Esophagus squamous epithelium (tissue), 4 donors: ENCODE measurements around the gene ANO6.
"Not testable (repeated sequence)": the region's sequence is repeated elsewhere in the genome, so short reads cannot be mapped to it uniquely, and the experiment has no call there.

ENCODE experiments used
- POLR2A ChIP-seq, 4 donors: fragments of 450-650 bp; IDR thresholded peaks; one replicate each; pipeline ENCODE4 v1.6.1; 2017; ENCODE audit warnings: antibody characterized with exemption in 4 of 4, mild to moderate bottlenecking in 4 of 4, moderate library complexity in 3 of 4
- TF ChIP-seq, protein P1 (sequence below), 6 experiments: fragments of 450-650 bp in 4 of 6; fragments of 200-600 bp in 2 of 6; sonication (generic) in 2 of 6; IDR thresholded peaks; one replicate each; pipeline ENCODE4 v1.5.1; 2016 to 2019; ENCODE audit warnings: antibody characterized with exemption in 6 of 6, mild to moderate bottlenecking in 4 of 6, moderate library complexity in 4 of 6

DNA sequence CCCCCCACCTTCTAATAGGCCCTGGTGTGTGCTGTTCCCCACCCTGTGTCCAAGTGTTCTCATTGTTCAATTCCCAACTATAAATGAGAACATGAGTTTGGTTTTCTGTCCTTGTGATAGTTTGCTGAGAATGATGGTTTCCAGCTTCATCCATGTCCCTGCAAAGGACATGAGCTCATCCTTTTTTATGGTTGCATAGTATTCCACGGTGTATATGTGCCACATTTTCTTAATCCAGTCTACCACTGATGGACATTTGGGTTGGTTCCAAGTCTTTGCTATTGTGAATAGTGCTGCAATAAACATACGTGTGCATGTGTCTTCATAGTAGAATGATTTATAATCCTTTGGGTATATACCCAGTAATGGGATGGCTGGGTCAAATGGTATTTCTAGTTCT, 20.5 kb downstream of the ANO6 start:
- TF ChIP-seq, protein P1, sequence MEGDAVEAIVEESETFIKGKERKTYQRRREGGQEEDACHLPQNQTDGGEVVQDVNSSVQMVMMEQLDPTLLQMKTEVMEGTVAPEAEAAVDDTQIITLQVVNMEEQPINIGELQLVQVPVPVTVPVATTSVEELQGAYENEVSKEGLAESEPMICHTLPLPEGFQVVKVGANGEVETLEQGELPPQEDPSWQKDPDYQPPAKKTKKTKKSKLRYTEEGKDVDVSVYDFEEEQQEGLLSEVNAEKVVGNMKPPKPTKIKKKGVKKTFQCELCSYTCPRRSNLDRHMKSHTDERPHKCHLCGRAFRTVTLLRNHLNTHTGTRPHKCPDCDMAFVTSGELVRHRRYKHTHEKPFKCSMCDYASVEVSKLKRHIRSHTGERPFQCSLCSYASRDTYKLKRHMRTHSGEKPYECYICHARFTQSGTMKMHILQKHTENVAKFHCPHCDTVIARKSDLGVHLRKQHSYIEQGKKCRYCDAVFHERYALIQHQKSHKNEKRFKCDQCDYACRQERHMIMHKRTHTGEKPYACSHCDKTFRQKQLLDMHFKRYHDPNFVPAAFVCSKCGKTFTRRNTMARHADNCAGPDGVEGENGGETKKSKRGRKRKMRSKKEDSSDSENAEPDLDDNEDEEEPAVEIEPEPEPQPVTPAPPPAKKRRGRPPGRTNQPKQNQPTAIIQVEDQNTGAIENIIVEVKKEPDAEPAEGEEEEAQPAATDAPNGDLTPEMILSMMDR (IDR thresholded peaks at IDR 0.05), result not testable (repeated sequence)
- TF ChIP-seq POLR2A (IDR thresholded peaks at IDR 0.05), result not testable (repeated sequence)
